HL-60 (cell line): ENCODE results near the gene GTF2H4.

Source experiments
- CTCF ChIP-seq: IDR thresholded peaks from one replicate; pipeline ENCODE4 v1.5.1; 2011; ENCODE audit warnings: low read length, control low read depth, inconsistent platforms; ENCODE audit not compliant: insufficient read depth
- REST ChIP-seq: IDR thresholded peaks from 2 replicates; pipeline ENCODE4 v1.6.1; 2012; ENCODE audit warnings: low read depth; ENCODE audit not compliant: insufficient replicate concordance

- TF ChIP-seq CTCF: no peak
- TF ChIP-seq REST: no peak
Observed at GRCh38 chr6:30884521-30885480, 23.2 kb upstream of the GTF2H4 start.
